Tibial nerve (tissue), 4 donors: ENCODE measurements around the gene MYOD1. TPM values are rescaled to one million over a fixed set of nuclear protein-coding genes. Genes with fewer than 3 reads are reported as not detected.

Experiments
- DNase-seq, 2 donors: peaks; one replicate each; pipeline ENCODE4 v3.0.0-alpha.2; 2019; ENCODE audit warnings: low spot score in 2 of 2
- H3K27ac ChIP-seq, 4 donors: fragments of 200-600 bp; sonication (generic) in 3 of 4; one replicate each; pipeline ENCODE4 v1.5.1; 2017 to 2019; ENCODE audit warnings: mild to moderate bottlenecking in 1 of 4
- H3K27me3 ChIP-seq, 2 donors: fragments of 200-600 bp; sonication (generic) in 1 of 2; one replicate each; pipeline versions ENCODE4 v1.5.1 to v1.6.0; 2017 to 2019
- H3K36me3 ChIP-seq, 3 donors: fragments of 200-600 bp; sonication (generic); one replicate each; pipeline ENCODE4 v1.5.1; 2018 to 2019
- H3K4me1 ChIP-seq, 4 donors: fragments of 200-600 bp; sonication (generic) in 3 of 4; one replicate each; pipeline ENCODE4 v1.5.1; 2017 to 2019
- H3K4me3 ChIP-seq, 4 donors: fragments of 200-600 bp; sonication (generic) in 3 of 4; one replicate each; pipeline ENCODE4 v1.5.1; 2017 to 2019; ENCODE audit warnings: mild to moderate bottlenecking in 1 of 4, moderate library complexity in 1 of 4
- H3K9me3 ChIP-seq, 4 donors: fragments of 200-600 bp; sonication (generic) in 3 of 4; one replicate each; pipeline ENCODE4 v1.5.1; 2017 to 2019
- CTCF ChIP-seq, 5 experiments: fragments of 200-600 bp in 3 of 5; fragments of 450-650 bp in 2 of 5; sonication (generic) in 3 of 5; IDR thresholded peaks; one replicate each; pipeline ENCODE4 v1.5.1; 2016 to 2019; ENCODE audit warnings: antibody characterized with exemption in 5 of 5, mild to moderate bottlenecking in 3 of 5, moderate library complexity in 2 of 5
- EP300 ChIP-seq, 2 donors: sonication (generic); formaldehyde crosslinking; IDR thresholded peaks; one replicate each; pipeline ENCODE4 v1.6.1; 2017; ENCODE audit warnings: antibody characterized with exemption in 2 of 2, mild to moderate bottlenecking in 1 of 2
- POLR2A ChIP-seq, 2 donors: fragments of 450-650 bp; IDR thresholded peaks; one replicate each; pipeline ENCODE4 v1.6.1; 2017; ENCODE audit warnings: antibody characterized with exemption in 2 of 2, mild to moderate bottlenecking in 2 of 2, moderate library complexity in 2 of 2
- WGBS, 2 donors: methylation state at CpG; one replicate each; pipeline ENCODE4 v1.1.5; 2018; 5-methylcytosine and 5-hydroxymethylcytosine counted together
- total RNA-seq, 4 donors: library from RNA; depleted of rRNA; stranded (reverse); fragments of >200 nt; gene quantifications; one replicate each; pipeline ENCODE4 v1.1.0, GENCODE V29; 2016

Gene MYOD1
- total RNA-seq, 4 donors from 2014 or later, result not detected

GRCh38 chr11:17764446-17765218, 45.3 kb downstream of the MYOD1 start:
- TF ChIP-seq EP300 (IDR thresholded peaks at IDR 0.05) (no peak), CTCF (IDR thresholded peaks at IDR 0.05) (no peak), POLR2A (IDR thresholded peaks at IDR 0.05) (no peak)
- no peaks in the 10 kb centered on the region for H3K4me1 ChIP-seq
- no peaks in the 10 kb centered on the region for H3K36me3 ChIP-seq
- no peaks in the 10 kb centered on the region for H3K9me3 ChIP-seq
- peaks cover 0 to 3% of the 10 kb centered on the region in 2 donors for H3K27me3 ChIP-seq
- no peak for DNase-seq
- 26 to 30% methylated on average over 18 to 19 of the region's 19 CpGs for WGBS, 2 donors
- H3K27ac ChIP-seq, result no peak overlapping the region
- no peak overlapping the region for H3K4me3 ChIP-seq

GRCh38 chr11:17765356-17766072, 46.1 kb downstream of the MYOD1 start:
- H3K4me1 ChIP-seq, result no peaks in the 10 kb centered on the region
- H3K4me3 ChIP-seq, result no peak overlapping the region
- no peaks in the 10 kb centered on the region for H3K9me3 ChIP-seq
- H3K27ac ChIP-seq, result no peak overlapping the region
- 73 to 81% methylated on average over 13 of the region's 13 CpGs for WGBS, 2 donors
- no peak for DNase-seq
- no peaks in the 10 kb centered on the region for H3K36me3 ChIP-seq
- peaks cover 0 to 3% of the 10 kb centered on the region in 2 donors for H3K27me3 ChIP-seq
- no peak for TF ChIP-seq POLR2A (IDR thresholded peaks at IDR 0.05)
- no peak for TF ChIP-seq CTCF (IDR thresholded peaks at IDR 0.05)
- TF ChIP-seq EP300 (IDR thresholded peaks at IDR 0.05), result no peak

- no peak for TF ChIP-seq EP300 (IDR thresholded peaks at IDR 0.05)
- no peak for TF ChIP-seq CTCF (IDR thresholded peaks at IDR 0.05)
- no peak for TF ChIP-seq POLR2A (IDR thresholded peaks at IDR 0.05)
- 90% methylated on average over 8 of the region's 8 CpGs for WGBS, 2 donors
- Histone ChIP-seq H3K36me3 (no peaks in the 10 kb centered on the region), H3K27ac (no peak overlapping the region), H3K4me3 (no peak overlapping the region), H3K9me3 (no peaks in the 10 kb centered on the region), H3K27me3 (peaks cover 0 to 3% of the 10 kb centered on the region in 2 donors), H3K4me1 (no peaks in the 10 kb centered on the region)
- no peak for DNase-seq
Observed at GRCh38 chr11:17766073-17766359, 46.6 kb downstream of the MYOD1 start.

- H3K4me1 ChIP-seq, result no peaks in the 10 kb centered on the region
Observed at GRCh38 chr11:17766590-17766989, 47.2 kb downstream of the MYOD1 start.

More at GRCh38 chr11:17766590-17766989, 47.2 kb downstream of the MYOD1 start:
- Histone ChIP-seq H3K27ac (no peak overlapping the region), H3K27me3 (peaks cover 0 to 3% of the 10 kb centered on the region in 2 donors), H3K4me3 (no peak overlapping the region), H3K36me3 (no peaks in the 10 kb centered on the region), H3K9me3 (no peaks in the 10 kb centered on the region)
- TF ChIP-seq EP300 (IDR thresholded peaks at IDR 0.05), result no peak
- no peak for TF ChIP-seq POLR2A (IDR thresholded peaks at IDR 0.05)
- TF ChIP-seq CTCF (IDR thresholded peaks at IDR 0.05), result no peak
- WGBS, 2 donors, result 78 to 85% methylated on average over 5 of the region's 5 CpGs
- no peak for DNase-seq
